Testis (tissue), 3 donors: ENCODE measurements around the gene HAO1. TPM values are rescaled to one million over a fixed set of nuclear protein-coding genes. Genes with fewer than 3 reads are reported as not detected.

Experiments
- DNase-seq: peaks from one replicate; pipeline ENCODE4 v3.0.0-alpha.2; 2019
- H3K27ac ChIP-seq, 2 donors: fragments of 200-600 bp; sonication (generic); one replicate each; pipeline ENCODE4 v1.5.1; 2019
- H3K27me3 ChIP-seq: fragments of 200-600 bp; sonication (generic); one replicate; pipeline ENCODE4 v1.5.1; 2019
- H3K36me3 ChIP-seq: fragments of 200-600 bp; sonication (generic); one replicate; pipeline ENCODE4 v1.5.1; 2017; ENCODE audit warnings: low read depth; ENCODE audit errors: missing control alignments
- H3K4me1 ChIP-seq: fragments of 200-600 bp; sonication (generic); one replicate; pipeline ENCODE4 v1.5.1; 2019
- H3K4me3 ChIP-seq, 2 donors: fragments of 200-600 bp; sonication (generic); one replicate each; pipeline ENCODE4 v1.5.1; 2017 to 2019
- H3K9me3 ChIP-seq: fragments of 200-600 bp; sonication (generic); one replicate; pipeline ENCODE4 v1.5.1; 2017
- CTCF ChIP-seq, 3 experiments: fragments of 450-650 bp in 2 of 3; fragments of 200-600 bp in 1 of 3; sonication (generic) in 1 of 3; IDR thresholded peaks; one replicate each; pipeline ENCODE4 v1.5.1; 2016 to 2019; ENCODE audit warnings: antibody characterized with exemption in 3 of 3, mild to moderate bottlenecking in 2 of 3, moderate library complexity in 1 of 3
- POLR2A ChIP-seq: fragments of 450-650 bp; IDR thresholded peaks from one replicate; pipeline ENCODE4 v1.6.1; 2017; ENCODE audit warnings: antibody characterized with exemption, mild to moderate bottlenecking, moderate library complexity
- WGBS, 2 donors: methylation state at CpG; one replicate each; pipeline ENCODE4 v1.1.5; 2018; 5-methylcytosine and 5-hydroxymethylcytosine counted together
- intact Hi-C: fragments of 100-400 bp; cut with DNase I; formaldehyde crosslinking; loops from one replicate; pipeline ENCODE4 v1.15.1; 2023; ENCODE audit warnings: low total_unique reads
- polyA plus RNA-seq: library from polyadenylated mRNA; stranded (reverse); fragments of 350-450 nt; fragmentation: Illumina TruSeq; extraction: RNeasy Lipid Tissue Mini Kit (QIAGEN cat#74804); gene quantifications from one replicate; pipeline ENCODE4 v1.2.3, GENCODE V29; 2014; ENCODE audit warnings: low read depth, low replicate concordance; ENCODE audit not compliant: insufficient read depth
- total RNA-seq, 2 donors: library from RNA; depleted of rRNA; stranded (reverse); fragments of >200 nt; gene quantifications; one replicate each; pipeline ENCODE4 v1.2.3, GENCODE V29; 2016

HAO1 gene
- total and polyA plus RNA-seq, 3 donors from 2014 or later = 0.16 TPM; not detected in 2

- intact Hi-C loops = no loop called here
- Histone ChIP-seq H3K27ac (no peak overlapping the region), H3K36me3 (no peaks in the 10 kb centered on the region), H3K27me3 (no peaks in the 10 kb centered on the region), H3K4me3 (no peak overlapping the region), H3K9me3 (no peaks in the 10 kb centered on the region), H3K4me1 (no peaks in the 10 kb centered on the region)
- TF ChIP-seq CTCF (IDR thresholded peaks at IDR 0.05) (no peak), POLR2A (no peak)
- 97 to 98% methylated on average over 3 of the region's 3 CpGs for WGBS, 2 donors
- no peak for DNase-seq
These were observed 50.5 kb downstream of the HAO1 start for GRCh38 chr20:7889736-7890135.

- no peaks in the 10 kb centered on the region for H3K36me3 ChIP-seq
- 94 to 95% methylated on average over 1 of the region's 1 CpG for WGBS, 2 donors
- no peaks in the 10 kb centered on the region for H3K27me3 ChIP-seq
- H3K4me1 ChIP-seq = no peaks in the 10 kb centered on the region
- DNase-seq = no peak
- H3K4me3 ChIP-seq = no peak overlapping the region
- intact Hi-C loops = no loop called here
- TF ChIP-seq POLR2A (no peak), CTCF (IDR thresholded peaks at IDR 0.05) (no peak)
- no peak overlapping the region for H3K27ac ChIP-seq
- no peaks in the 10 kb centered on the region for H3K9me3 ChIP-seq
These were observed 56.5 kb downstream of the HAO1 start for GRCh38 chr20:7883741-7884140.

- intact Hi-C loops = no loop called here
- H3K4me3 ChIP-seq = no peak overlapping the region
- no peaks in the 10 kb centered on the region for H3K4me1 ChIP-seq
- no peak for DNase-seq
- TF ChIP-seq POLR2A (no peak), CTCF (IDR thresholded peaks at IDR 0.05) (no peak)
- H3K27ac ChIP-seq = no peak overlapping the region
- H3K27me3 ChIP-seq = no peaks in the 10 kb centered on the region
- no peaks in the 10 kb centered on the region for H3K9me3 ChIP-seq
- WGBS, 2 donors = 88 to 89% methylated on average over 4 of the region's 4 CpGs
- no peaks in the 10 kb centered on the region for H3K36me3 ChIP-seq
These were observed 56.9 kb downstream of the HAO1 start for GRCh38 chr20:7883309-7883708.

- WGBS, 2 donors = 87 to 90% methylated on average over 4 of the region's 4 CpGs
- Histone ChIP-seq H3K27me3 (no peaks in the 10 kb centered on the region), H3K27ac (no peak overlapping the region), H3K36me3 (no peaks in the 10 kb centered on the region), H3K9me3 (no peaks in the 10 kb centered on the region), H3K4me3 (no peak overlapping the region), H3K4me1 (no peaks in the 10 kb centered on the region)
- intact Hi-C loops = no loop called here
- no peak for TF ChIP-seq CTCF (IDR thresholded peaks at IDR 0.05)
- TF ChIP-seq POLR2A = no peak
- DNase-seq = no peak
These were observed 58.2 kb downstream of the HAO1 start for GRCh38 chr20:7882076-7882475.

- Histone ChIP-seq H3K36me3 (no peaks in the 10 kb centered on the region), H3K4me1 (no peaks in the 10 kb centered on the region), H3K9me3 (no peaks in the 10 kb centered on the region), H3K27me3 (no peaks in the 10 kb centered on the region), H3K4me3 (no peak overlapping the region), H3K27ac (no peak overlapping the region)
- intact Hi-C loops = no loop called here
- no peak for DNase-seq
- no peak for TF ChIP-seq CTCF (IDR thresholded peaks at IDR 0.05)
- no peak for TF ChIP-seq POLR2A
- 84 to 88% methylated on average over 3 of the region's 3 CpGs for WGBS, 2 donors
These were observed 58.7 kb downstream of the HAO1 start for GRCh38 chr20:7881551-7881950.
